NB4 (cell line): ENCODE results near the gene NCDN.

Experiments used
- CTCF ChIP-seq: IDR thresholded peaks from one replicate; pipeline ENCODE4 v1.5.1; 2012; ENCODE audit warnings: low read depth, low read length
- MAX ChIP-seq: IDR thresholded peaks from 2 replicates; pipeline ENCODE4 v1.6.1; 2011; ENCODE audit warnings: low read depth, low read length
- POLR2A ChIP-seq: IDR thresholded peaks from 2 replicates; pipeline ENCODE4 v1.6.1; 2011; ENCODE audit warnings: mild to moderate bottlenecking; ENCODE audit not compliant: insufficient read length; ENCODE audit errors: extremely low read depth

GRCh38 chr1:35535243-35535642, 22.4 kb upstream of the NCDN start:
- TF ChIP-seq CTCF (no peak), POLR2A (no peak), MAX (no peak)
